HG03025 (cell line): ENCODE results near the gene FOSB.
A peak's percentile ranks its signal among the peaks of the same experiment; 100 is the strongest.
"Not testable (repeated sequence)": the region's sequence is repeated elsewhere in the genome, so short reads cannot be mapped to it uniquely, and the experiment has no call there.

ENCODE experiments used
- ATAC-seq: cut with Tn5 transposase; IDR thresholded peaks from one replicate; pipeline ENCODE4 v1.9.1; 2021; ENCODE audit warnings: mild to moderate bottlenecking, moderate library complexity; ENCODE audit not compliant: unreplicated experiment, low FRiP score

Gene FOSB

DNA sequence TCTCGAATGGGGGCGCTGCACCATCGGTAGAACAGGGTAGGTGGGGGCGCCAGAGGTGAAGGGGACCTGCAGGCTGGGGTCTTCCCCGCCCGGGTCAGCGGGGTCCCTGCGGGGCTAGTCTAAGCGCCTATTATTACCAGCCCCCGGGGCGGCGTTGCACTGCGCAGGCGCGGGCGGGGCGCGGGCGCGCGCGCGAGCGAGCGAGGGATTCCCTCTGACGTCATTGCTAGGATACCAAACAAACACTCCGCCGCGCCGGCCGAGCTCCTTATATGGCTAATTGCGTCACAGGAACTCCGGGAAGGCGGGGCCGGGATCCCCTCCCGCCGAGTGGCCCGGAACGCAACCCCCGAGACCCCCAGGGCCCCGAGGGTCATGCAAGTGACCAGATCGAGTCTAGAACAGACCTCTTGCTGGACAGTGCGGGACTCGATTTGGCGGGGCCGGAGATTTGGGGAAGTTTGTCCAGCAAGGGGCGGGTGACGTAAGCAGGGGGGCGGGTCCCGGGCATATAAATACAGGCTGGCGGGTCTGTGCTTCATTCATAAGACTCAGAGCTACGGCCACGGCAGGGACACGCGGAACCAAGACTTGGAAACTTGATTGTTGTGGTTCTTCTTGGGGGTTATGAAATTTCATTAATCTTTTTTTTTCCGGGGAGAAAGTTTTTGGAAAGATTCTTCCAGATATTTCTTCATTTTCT, at the start of gene FOSB:
Gene FOSB (plus strand): TSS at position 541 of the 703 bp plus-strand sequence. CDS start 591 bp downstream, outside the sequence.
- ATAC-seq, result peak; percentile 44

DNA sequence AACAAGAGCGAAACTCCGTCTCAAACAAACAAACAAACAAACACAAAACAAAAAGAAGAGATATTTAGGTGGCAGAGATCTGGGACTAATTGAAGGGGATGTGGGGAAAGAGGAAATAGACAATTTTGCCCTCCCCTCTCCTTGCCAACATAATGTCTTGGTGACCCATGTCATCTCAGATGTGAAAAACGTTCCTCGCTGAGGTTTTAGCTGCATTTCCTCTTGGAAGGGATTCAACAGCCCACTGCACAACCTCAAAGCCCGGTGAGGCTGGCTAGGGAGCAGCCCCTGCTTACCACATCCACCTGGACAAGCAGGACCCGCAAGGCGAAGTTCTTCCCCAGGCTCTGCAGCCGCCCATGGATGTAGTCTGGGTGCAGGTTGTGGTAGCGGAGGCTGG, 49.0 kb upstream of the FOSB start:
- ATAC-seq, result no peak

DNA sequence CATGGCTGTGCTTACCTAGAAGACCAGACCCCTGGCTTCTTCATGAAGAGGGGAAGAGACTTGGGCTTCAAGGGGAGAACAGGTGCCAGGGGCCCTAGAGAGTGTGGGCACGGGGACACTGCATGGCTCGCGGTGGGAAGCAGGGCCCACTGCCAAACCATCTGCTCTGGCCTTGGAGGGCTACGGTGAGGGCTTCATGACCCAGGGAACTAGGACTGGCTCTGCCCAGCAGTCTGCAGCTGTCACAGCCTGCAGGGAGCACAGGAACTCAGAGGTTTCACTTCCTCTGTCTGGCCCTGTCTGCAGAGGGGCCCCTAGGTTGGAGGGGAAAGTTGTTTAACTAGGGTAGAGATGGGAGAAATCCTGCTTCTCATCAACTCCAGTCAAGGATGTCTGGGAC, 48.4 kb upstream of the FOSB start:
- no peak for ATAC-seq

DNA sequence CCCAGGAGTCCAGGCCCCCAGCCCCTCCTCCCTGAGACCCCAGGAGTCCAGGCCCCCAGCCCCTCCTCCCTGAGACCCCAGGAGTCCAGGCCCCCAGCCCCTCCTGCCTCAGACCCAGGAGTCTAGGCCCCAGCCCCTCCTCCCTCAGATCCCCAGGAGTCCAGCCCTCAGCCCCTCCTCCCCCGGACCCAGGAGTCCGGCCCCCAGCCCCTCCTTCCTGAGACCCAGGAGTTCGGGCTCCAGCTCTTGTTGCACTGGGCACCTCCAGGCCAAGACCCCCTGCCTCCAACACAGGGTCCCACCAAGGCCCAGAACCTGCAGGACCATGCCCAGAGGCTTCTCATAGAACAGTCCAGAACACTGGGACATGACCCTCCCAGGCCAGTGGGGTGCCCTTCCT, 47.9 kb upstream of the FOSB start:
- ATAC-seq, result no peak

DNA sequence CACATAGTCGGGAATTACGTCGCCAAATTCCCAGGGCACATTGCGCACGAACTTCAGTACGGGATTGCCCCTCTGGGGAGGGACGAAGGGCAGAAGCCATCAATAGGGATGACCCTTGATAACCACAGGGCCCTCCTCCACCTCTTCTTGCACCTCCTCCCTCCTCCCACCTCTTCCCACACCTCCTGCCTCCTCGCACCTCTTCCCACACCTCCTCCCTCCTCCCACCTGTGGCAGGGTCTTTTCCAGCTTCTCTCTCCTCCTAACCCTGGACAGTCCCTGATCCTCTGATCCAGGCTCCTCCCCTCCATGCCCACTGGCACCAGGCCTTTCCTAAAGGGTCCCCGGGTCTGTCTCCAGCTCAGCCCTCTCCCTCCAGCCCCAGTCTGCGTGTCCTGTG, 47.4 kb upstream of the FOSB start:
- ATAC-seq, result no peak

DNA sequence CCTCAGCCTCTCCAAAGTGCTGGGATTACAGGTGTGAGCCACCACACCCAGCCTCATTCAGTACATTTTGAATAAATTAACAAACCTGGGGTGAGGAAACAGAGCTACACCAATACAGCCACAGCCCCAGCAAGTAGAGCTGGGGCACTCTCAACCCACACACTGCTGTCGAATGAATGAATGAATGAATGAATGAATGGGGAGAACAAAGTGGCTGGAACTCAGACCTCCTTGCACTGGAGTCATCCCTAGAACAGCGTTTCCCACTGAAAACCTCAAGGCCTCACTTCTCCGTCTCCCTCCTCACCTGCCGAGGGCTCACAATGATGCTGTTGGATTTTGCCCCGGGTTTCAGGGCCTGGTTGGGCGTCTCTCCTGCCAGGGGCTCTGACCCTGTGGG, 46.9 kb upstream of the FOSB start:
- ATAC-seq, result no peak

DNA sequence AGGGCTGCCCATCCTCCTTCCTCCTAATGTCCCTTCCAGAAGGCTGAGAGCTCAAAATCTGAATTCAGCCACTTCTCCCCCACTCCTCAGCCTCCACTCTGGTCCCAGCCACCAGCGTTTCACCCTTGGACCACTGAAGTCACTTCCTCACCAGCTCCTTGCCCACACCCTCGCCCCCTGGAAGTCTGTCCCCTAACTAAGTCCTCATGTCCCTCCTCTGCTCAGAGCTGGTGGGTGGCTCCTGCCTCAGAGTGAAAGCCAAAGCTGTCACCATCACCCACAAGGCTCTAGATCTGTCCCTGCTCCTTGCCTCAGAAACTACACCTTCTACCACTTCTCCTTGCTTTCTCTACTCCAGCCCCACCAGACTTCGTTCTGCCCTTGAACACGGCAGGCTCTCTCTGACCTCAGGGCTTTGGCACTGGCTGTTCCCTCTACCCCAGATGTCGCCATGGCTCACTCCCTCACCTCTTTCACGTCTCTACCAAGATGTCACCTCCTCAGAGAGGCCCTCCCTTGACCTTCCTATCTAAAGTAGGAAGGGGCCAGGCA, 45.8 kb upstream of the FOSB start:
- no peak for ATAC-seq

DNA sequence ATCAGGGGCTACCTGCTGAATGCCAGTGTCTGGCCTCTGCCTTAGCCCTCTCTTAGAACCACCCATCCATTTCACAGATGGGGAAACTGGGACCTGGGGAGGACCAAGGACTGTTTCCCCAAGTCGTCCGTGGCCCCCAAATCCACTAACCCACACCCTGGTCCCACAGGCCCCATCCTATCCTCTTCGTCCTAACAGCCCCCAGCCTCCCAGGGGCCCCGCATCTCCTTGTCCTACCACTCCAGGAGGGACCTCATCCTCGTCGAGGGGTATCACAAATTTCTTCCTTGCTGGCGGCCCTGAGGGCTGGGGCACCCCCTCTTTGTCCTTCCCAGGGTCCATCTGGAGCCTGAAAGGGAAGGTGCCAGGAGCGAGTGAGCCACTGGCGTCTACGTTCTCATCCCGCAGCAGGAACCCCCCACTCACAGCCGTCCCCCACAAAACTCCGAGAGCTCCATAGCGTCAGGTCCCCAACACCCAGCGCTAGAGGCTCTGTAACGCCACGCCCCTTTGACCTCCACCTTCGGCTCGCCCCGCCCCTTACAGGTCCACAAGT, 44.7 kb upstream of the FOSB start:
- no peak for ATAC-seq

DNA sequence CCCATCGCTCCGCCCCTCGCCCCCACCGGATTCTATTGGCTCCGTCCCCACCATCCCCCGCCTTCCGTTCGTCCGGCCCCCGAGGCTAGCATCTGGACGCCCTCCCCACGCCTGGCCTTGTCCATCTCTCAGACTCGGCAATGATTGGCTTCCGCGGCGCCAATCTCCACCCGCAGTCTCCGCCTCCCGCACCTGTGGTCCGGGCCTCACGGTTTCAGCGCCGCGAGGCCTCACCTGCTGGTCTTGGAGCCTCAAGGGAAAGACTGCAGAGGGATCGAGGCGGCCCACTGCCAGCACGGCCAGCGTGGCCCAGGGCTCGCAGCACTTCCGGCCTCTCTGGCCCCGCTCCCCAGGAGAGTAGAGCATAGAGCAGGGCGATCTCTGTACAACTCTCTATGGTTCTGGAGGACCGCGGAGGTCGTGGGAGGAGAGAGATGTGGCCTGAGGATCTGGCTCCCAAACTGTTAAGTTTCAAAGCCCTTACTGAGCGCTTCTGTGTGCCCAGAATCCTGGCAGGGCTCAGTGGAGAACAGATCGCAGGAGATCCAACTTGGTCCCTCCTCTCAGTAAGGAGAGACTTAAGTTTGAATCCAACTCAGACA, 44.1 kb upstream of the FOSB start, which contains the start of gene ERCC1:
Gene ERCC1 (minus strand): TSS at position 329 of the 602 bp plus-strand sequence. CDS start 543 bp downstream, outside the sequence.
- ATAC-seq, result peak; percentile 65

DNA sequence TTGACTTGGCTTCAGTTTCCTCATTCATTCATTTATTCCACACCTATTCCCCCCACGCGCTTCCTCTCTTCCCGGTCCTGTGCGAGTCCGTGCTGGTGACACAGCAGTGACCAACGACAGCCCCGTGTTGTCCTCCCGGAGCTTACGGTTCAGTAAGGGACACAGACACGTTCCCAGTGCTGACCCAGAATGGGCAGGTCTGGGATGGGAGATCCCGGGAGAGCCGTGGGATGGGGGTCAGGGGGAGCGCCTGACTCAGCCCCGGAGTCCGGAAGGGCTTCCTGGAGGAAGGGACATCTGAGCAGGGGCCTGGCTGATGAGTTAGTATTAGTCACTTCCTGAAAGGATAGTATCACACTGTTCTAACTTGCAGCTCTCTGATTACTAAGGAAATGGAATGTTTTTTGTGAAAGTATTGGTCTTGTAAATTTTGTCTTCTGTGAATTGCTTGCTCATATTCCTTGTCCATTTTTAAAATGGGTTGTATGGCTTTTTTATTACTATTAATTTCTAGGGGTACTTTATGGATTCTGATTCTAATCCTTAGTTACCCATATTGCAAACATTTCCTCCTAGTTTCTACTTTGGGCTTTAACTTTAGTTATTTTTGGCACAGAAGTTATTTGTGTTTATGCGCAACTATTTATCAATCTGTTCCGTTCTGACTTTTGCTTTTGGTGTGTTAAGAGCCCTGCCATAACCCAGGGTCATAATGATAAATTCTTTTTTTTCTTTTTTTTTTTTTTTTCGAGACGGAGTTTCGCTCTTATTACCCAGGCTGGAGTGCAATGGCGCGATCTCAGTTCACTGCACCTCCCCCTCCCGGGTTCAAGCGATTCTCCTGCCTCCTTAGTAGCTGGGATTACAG, 43.4 kb upstream of the FOSB start:
- no peak for ATAC-seq

DNA sequence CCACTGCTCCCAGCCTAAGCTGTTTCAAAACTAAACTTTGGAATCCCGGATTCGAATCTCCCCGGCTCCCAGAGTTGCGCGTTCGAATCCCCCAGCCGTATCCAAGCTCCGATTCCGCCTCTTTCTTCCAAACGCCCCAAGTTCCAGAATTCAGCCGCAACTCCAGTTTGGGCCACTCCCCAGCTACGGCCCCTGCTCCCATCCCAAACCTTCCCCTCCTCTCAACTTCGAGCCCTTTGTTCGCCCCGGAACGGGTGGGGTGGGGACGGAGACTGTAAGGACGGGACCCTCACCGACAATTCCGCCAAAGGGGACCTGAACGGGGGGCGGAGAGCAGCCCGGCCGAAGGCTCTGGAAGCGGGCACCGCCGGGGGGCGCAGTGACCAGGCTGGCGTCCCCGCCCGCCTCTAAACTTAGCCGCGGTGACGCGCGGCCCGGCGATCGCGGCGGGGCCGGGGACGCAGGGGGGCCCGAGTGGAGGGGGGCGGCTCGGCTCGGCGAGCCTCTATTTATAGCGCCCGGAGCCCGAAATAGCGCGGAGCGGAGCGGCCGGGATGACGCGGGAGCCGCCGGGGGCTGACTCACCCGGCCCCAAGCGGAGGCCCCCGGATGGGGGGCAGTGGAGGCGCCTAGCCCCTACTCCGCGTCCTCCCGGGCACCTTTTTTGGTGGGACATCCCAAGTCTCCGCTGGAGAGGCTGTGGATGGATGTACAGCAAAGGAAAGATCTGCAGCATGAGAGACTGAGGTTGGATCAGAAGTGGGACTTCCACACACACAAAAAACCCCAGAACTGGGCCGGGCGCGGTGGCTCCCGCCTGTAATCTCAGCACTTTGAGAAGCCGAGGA, 39.2 kb upstream of the FOSB start:
- no peak for ATAC-seq

DNA sequence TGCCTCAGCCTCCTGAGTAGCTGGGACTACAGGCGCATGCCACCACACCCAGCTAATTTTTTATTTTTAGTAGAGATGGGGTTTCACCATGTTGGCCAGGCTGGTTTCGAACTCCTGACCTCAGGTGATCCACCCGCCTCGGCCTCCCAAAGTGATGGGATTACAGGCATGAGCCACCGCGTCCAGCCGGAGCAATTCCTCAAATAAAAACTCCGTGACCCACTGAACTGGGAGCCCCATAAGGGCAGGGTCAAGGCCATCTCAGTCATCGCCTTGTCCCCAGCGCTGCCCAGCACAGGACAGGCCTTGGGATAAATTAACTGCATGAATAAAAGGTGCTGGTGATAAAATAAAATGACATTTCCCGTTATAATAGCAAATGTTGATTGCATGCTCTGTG, 37.9 kb upstream of the FOSB start:
- not testable (repeated sequence) for ATAC-seq

DNA sequence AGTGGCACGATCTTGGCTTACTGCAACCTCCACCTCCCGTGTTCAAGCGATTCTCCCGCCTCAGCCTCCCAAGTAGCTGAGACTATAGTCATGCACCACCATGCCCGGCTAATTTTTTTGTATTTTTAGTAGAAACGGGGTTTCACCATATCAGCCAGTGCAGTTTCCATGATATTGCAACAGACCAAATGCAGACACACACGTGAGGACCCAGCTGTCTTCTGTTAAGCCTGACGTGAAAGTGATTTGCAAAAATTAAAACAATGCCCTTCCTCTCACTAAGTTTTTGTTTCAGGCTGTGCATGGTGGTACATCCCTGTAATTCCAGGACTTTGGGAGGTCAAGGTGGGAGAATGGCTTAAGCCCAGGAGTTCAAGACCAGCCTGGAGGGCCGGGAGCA, 36.8 kb upstream of the FOSB start:
- not testable (repeated sequence) for ATAC-seq

DNA sequence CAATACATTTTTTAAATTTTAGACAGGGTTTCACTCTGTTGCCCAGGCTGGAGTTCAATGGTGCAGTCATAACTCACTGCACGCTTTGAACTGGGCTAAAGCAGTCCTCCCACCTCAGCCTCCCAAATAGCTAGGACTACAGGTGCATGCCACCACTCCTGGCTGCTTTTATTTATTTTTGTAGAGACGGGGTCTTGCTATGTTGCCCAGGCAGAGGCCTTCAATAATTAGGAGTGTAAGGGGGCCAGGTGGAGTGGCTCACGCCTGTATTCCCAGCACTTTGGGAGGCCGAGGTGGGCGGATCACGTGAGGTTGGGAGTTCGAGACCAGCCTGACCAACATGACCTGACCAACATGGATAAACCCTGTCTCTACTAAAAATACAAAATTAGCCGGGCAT, 35.3 kb upstream of the FOSB start:
- ATAC-seq, result not testable (repeated sequence)

DNA sequence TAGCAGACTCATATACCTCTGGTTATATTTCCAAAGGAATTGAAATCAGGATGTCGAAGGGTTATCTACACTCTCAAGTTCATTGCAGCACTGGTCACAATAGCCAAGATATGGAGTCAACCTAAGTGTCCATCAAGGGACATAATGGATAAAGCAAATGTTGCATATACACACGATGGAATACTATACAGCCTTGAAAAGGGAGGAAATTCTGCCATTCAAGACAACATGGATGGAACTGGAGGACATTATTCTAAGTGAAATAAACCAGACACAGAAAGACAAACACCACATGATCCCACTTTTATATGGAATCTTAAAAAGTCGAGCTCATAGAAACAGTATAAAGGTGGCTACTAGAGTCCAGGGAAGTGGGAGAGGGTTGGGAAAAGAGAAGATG, 30.5 kb upstream of the FOSB start:
- no peak for ATAC-seq

DNA sequence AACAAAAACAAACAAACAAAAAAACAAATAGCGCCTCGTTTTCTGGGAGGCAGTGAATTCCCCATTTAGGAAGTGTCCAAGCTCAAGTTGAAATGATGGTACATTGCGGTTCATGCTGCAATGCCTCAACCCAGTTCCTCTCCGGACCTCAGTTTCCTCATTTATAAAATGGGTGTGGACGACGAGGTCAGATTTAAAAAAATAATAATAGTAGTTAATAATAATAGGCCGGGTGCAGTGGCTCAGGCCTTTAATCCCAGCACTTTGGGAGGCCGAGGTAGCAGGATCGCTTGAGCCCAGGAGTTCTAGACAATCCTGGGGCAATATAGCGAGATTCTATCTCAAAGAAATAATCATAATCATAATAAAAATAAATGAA, 28.6 kb upstream of the FOSB start:
- no peak for ATAC-seq

DNA sequence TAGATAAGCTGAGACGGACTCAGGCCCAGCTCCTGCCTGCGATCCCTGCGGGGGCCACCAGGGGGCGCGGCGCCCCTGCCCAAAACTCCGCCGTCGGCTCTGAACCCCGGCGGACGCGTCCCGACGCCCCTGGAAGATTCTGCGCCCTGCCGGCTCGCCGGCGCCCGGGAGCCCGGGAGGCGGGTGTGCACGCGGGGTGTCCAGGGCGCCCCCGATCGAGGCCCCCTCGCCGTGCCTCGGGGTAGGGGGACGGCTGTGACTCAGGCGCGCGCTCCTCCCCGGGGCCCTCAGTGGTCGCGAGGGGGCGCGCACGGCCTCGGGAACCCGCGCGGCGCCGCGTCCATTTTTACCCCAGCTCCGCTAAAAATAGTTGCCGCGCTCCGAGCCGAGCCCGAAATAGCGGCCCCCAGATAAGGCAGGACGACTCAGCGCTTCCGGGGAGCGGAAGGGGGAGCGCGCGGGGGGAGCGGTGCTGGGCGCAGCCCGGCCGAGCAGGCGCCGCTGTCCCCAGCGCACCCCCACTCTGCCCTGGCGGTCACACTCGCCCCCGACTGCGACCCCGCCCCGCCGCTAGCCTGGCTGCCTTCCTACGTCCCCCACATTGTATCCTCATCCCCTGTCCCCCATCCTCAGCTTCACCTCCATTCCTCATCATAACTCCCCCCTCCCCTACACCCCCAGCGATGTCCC, 28.1 kb upstream of the FOSB start:
- ATAC-seq, result peak; percentile 70

DNA sequence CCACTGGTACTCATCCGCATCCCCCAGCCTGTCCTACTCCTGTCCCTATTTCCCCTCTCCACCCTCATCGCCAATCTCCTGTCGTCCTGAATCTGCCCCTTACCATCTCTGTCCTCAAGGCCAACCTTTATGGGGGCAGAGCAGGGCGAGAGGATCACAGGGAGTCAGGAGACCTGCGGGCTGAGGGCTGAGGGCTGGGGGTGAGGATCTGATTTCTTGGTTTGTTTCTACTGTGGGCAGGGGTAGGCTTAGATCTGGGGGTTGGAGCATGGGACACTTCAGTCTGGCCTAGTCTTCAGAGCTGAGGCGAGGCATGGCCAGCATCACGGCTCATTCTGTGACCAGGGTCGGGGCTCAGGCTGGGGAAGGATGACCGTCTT, 27.5 kb upstream of the FOSB start:
- ATAC-seq, result no peak

DNA sequence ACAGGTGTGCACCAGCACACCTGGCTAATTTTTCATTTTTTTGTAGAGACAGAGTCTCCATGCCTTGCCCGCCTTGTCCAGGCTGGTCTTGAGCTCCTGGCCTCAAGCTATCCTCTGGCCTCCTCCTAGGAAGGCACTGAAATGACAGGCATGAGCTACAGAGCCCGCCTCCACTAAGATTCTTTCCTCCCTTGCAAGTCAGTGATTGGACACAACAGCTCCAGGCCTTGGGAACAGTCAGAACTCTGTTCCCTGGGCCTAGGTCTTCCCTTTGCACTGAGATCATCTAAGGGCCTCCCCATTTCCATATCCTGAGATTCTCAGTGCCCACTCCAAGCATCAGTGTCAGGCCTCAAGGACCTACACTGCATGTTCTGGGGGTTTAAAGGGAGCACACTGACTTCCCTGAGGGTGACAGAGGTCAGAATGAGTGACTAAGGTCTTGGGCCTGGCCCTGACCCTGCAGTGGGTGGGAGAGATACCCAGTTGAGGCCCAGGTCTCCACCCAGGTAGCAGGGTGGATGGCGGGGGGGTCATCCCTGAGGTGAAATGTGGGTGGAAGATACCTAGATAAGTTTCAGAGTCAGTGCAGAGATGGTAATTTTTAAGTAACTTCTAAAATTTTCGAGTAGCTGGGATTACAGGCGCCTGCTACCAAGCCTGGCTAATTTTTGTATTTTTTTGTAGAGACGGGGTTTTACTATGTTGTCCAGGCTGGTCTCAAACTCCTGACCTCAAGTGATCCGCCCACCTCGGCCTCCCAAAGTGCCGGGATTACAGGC, 26.7 kb upstream of the FOSB start:
- ATAC-seq, result no peak
